RWPE1 (cell line): ENCODE measurements around the gene GFY.

Experiments used
- CTCF ChIA-PET: fragments of 350-600 bp; sonication (Branson Sonifier 250); formaldehyde crosslinking; extraction: SDS; loops from one replicate; lab custom pipeline; 2021; lab: Yijun Ruan, JAX
- POLR2A ChIA-PET: fragments of 400-600 bp; formaldehyde crosslinking; extraction: SDS; loops from one replicate; lab custom pipeline; 2020; ENCODE audit warnings: antibody characterized with exemption; ENCODE audit not compliant: low non-redundant PET; lab: Yijun Ruan, JAX
- DNase-seq: peaks from one replicate; pipeline ENCODE4 v3.0.0; 2012; ENCODE audit warnings: low spot score
- H3K27ac ChIP-seq: fragments of 450-650 bp; 2 replicates; pipeline ENCODE4 v1.5.1; 2017
- CTCF ChIP-seq: fragments of 450-650 bp; conservative IDR thresholded peaks from 2 replicates; pipeline ENCODE4 v1.5.1; 2017; ENCODE audit warnings: low read depth, mild to moderate bottlenecking

Gene GFY

DNA sequence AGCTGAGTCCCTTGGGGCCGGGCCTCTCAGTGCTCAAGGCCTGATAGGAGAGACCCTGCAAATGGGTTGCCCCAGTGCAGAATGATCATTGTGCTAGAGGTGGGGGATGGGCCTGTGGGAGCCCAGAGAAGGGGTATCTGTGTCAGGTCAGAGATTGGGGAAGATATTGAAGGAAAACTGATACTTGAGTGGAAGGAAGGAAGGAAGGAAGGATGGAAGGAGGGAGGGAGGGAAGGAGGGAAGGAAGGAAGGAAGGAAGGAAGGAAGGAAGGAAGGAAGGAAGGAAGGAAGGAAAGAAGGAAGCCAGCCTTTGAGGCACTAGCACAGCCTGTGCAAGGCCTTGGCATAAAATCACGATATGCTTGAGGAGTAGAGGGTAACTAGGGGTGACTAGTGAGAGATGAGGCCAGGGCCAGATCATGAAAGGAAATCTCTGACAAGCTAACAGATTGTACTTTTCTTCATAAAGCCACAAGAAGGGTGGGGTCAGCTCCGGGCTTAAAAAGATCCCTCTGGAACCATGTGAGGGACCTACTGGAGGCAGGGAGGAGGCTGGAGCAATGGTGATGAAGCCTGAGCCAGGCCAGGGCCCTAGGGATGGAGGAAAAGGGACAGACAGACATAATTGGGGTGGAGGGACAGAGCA is 13.4 kb upstream of the GFY start:
- H3K27ac ChIP-seq = no peak overlapping the region
- no peak for TF ChIP-seq CTCF
- ChIA-PET CTCF (interaction anchor here (0.6 kb wide), 1 partner anchor 22 kb away, joined by 5 read pairs; no protein-coding TSS in a partner anchor), POLR2A (no interaction called here)
- DNase-seq = no peak

- DNase-seq = no peak
- no peak for TF ChIP-seq CTCF
- ChIA-PET POLR2A (no interaction called here), CTCF (interaction anchor here (0.7 kb wide), 1 partner anchor 112 kb away, joined by 3 read pairs; no protein-coding TSS in a partner anchor)
- no peak overlapping the region for H3K27ac ChIP-seq
Observed at GRCh38 chr19:49413348-49413747, 11.8 kb upstream of the GFY start.

DNA sequence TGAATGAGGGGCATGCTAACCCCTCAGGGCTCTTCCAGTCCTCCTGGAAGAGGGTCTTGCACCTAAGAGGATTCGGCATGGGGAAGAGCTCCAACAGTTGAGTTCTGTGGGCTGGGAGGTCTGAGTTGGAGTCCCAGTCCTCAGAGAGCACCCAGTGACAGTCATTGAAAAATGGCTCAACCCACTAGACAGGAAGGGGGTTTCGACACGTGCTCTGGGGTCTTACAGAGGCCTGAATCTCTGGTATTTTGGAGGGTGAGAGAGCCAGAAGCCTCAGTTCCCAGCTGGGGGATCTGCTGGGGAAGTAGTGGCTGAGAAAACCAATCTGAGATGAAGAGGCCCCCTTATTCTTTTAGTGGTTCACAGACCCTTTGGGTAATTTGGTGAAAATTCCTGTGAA is 10.9 kb upstream of the GFY start:
- POLR2A ChIA-PET = no interaction called here
- no peak for DNase-seq
- CTCF ChIA-PET = interaction anchor here (0.5 to 0.6 kb wide), 2 partner anchors 24 to 60 kb away, joined by 3 read pairs; no protein-coding TSS in a partner anchor
- TF ChIP-seq CTCF = no peak
- H3K27ac ChIP-seq = no peak overlapping the region

GRCh38 chr19:49415102-49415809 is 9.9 kb upstream of the GFY start:
- no peak for DNase-seq
- H3K27ac ChIP-seq = no peak overlapping the region
- ChIA-PET CTCF (interaction anchor here (0.6 kb wide), 1 partner anchor 11 kb away, joined by 3 read pairs; no protein-coding TSS in a partner anchor), POLR2A (no interaction called here)
- TF ChIP-seq CTCF = no peak

DNA sequence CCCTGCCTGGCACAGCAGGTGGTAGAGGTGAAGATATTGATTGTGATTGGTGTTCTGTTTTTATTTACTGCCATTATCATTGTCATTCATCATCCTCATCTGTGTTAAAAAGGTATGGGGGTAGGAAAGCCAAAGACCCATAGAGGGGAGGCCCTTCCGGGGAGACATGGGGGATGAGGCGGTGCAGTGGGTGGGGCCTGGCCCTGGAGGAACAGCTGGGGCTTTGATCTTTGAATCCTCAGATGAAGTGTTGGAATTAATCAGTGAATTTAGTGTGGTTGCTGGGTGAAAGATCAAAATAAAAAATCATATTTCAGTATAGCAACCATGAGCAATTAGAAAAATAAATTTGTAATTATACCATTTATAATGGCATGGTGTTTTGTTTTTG is 9.4 kb upstream of the GFY start:
- TF ChIP-seq CTCF = no peak
- ChIA-PET CTCF (no interaction called here), POLR2A (no interaction called here)
- DNase-seq = no peak
- no peak overlapping the region for H3K27ac ChIP-seq

- POLR2A ChIA-PET = interaction anchor here (0.6 kb wide), 1 partner anchor 394 kb away, joined by 6 read pairs; no protein-coding TSS in a partner anchor
- no peak for TF ChIP-seq CTCF
- no peak overlapping the region for H3K27ac ChIP-seq
- CTCF ChIA-PET = interaction anchor here (0.6 kb wide), 1 partner anchor 727 kb away, joined by 3 read pairs; no protein-coding TSS in a partner anchor
- DNase-seq = no peak
Observed at GRCh38 chr19:49417088-49417487, 8.1 kb upstream of the GFY start.
